Type B pancreatic cell (in vitro differentiated cells): ENCODE results near the gene PLA2R1. TPM values are rescaled to one million over a fixed set of nuclear protein-coding genes. Genes with fewer than 3 reads are reported as not detected.

Experiments used
- DNase-seq: peaks from one replicate; pipeline ENCODE4 v3.0.0; 2021; ENCODE audit warnings: mixed read lengths; ENCODE audit not compliant: unreplicated experiment; ENCODE audit errors: extremely low spot score
- H3K27ac Mint-ChIP-seq: 2 replicates; pipeline ENCODE4 v1.8.0; 2021; ENCODE audit warnings: mild to moderate bottlenecking, mixed read lengths
- H3K27me3 Mint-ChIP-seq: 2 replicates; pipeline ENCODE4 v1.8.0; 2021; ENCODE audit warnings: mixed read lengths
- H3K36me3 Mint-ChIP-seq: 2 replicates; pipeline ENCODE4 v1.8.0; 2021; ENCODE audit warnings: mixed read lengths
- H3K4me1 Mint-ChIP-seq: one replicate; pipeline ENCODE4 v1.8.0; 2021; ENCODE audit warnings: mixed read lengths; ENCODE audit not compliant: unreplicated experiment
- H3K4me3 Mint-ChIP-seq: 2 replicates; pipeline ENCODE4 v1.8.0; 2021; ENCODE audit warnings: mild to moderate bottlenecking, mixed read lengths
- H3K9me3 Mint-ChIP-seq: 2 replicates; pipeline ENCODE4 v1.8.0; 2021; ENCODE audit warnings: mixed read lengths
- total RNA-seq: library from RNA; stranded (reverse); gene quantifications from 2 replicates; pipeline ENCODE4 v1.2.1, GENCODE V29; 2021; ENCODE audit warnings: low replicate concordance
- TF ChIP-seq, protein P1 (sequence below): fragments of 200-600 bp; sonication (generic); conservative IDR thresholded peaks from 2 replicates; pipeline ENCODE4 v1.5.0; 2021; ENCODE audit warnings: antibody characterized with exemption, mild to moderate bottlenecking

The PLA2R1 gene
- total RNA-seq, 1 donor from 2014 or later, result 3.6 TPM

GRCh38 chr2:159905926-159906714, 156.3 kb downstream of the PLA2R1 start:
- no peak overlapping the region for H3K27ac Mint-ChIP-seq
- no peak for DNase-seq
- no peaks in the 10 kb centered on the region for H3K36me3 Mint-ChIP-seq
- peaks cover 13% of the 10 kb centered on the region for H3K4me1 Mint-ChIP-seq
- H3K27me3 Mint-ChIP-seq, result peaks cover 52% of the 10 kb centered on the region
- TF ChIP-seq, protein P1, sequence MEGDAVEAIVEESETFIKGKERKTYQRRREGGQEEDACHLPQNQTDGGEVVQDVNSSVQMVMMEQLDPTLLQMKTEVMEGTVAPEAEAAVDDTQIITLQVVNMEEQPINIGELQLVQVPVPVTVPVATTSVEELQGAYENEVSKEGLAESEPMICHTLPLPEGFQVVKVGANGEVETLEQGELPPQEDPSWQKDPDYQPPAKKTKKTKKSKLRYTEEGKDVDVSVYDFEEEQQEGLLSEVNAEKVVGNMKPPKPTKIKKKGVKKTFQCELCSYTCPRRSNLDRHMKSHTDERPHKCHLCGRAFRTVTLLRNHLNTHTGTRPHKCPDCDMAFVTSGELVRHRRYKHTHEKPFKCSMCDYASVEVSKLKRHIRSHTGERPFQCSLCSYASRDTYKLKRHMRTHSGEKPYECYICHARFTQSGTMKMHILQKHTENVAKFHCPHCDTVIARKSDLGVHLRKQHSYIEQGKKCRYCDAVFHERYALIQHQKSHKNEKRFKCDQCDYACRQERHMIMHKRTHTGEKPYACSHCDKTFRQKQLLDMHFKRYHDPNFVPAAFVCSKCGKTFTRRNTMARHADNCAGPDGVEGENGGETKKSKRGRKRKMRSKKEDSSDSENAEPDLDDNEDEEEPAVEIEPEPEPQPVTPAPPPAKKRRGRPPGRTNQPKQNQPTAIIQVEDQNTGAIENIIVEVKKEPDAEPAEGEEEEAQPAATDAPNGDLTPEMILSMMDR, result no peak
- no peaks in the 10 kb centered on the region for H3K9me3 Mint-ChIP-seq
- no peak overlapping the region for H3K4me3 Mint-ChIP-seq

DNA sequence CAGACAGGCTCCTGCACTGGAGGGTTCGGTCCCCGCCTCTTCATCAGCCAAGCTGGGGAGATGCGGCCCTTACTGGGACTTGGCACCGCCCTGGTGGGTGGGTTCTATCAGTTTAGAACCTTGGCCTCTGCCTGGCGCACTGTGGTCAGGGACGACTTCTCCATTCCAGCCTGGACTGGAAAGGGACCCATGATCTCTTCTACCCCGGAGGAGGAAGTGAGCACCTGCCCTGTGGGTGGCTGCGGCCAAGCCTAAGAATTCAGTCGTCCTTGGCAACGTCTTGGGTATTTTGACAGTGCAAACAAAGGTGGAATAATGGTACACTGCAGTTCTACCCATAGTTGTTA, 157.5 kb downstream of the PLA2R1 start:
- Mint-ChIP-seq H3K4me1 (peaks cover 13% of the 10 kb centered on the region), H3K9me3 (no peaks in the 10 kb centered on the region), H3K4me3 (peak overlapping the region; percentile 71), H3K36me3 (no peaks in the 10 kb centered on the region), H3K27ac (no peak overlapping the region), H3K27me3 (peaks cover 54% of the 10 kb centered on the region)
- TF ChIP-seq, protein P1, result no peak
- DNase-seq, result no peak

DNA sequence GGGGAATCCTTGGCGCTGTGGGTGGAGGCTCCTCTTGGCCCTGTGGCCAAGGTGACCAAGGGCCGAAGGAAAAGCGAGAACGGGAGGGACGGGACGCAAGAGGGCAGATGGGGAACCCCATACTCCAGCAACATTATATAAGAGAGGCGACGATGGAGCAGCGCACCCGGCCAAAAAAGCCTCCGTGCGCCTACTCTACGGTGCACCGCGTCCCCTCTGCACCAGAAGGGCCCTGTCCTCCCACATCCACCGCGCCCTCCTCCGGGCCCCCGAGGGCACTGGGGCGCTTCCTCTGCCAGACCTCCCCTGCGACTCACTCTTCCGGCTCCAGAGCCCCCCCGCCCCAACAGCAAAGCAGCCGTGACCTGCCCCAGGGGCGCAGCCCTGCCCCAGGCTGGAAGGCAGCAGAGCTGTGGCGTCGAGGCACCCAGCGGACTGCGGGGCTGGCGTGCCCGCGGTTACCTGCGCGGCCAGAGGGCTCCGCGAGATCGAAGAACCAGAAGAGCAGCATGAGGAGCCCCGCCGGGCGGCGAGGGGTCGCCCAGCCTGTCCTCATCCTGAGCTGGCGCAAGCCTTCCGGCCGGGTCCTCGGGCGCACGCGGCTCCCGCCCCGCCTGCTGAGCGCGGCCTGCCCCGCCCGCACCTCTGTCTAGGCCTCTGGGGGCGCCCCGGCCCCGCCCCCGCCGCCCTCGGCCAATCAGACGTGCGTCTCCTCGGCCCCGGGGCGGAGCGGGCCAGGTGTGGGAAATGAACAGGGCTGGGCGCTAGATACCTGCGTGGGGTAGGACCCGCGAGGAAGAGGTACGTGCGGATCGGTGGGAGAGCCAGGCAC, 158.1 kb downstream of the PLA2R1 start, which contains the start of gene LY75:
LY75 (minus strand) TSS at position 630 of the 832 bp plus-strand sequence.
- peak; percentile 70 for DNase-seq
- Mint-ChIP-seq H3K4me1 (peaks cover 13% of the 10 kb centered on the region), H3K9me3 (no peaks in the 10 kb centered on the region), H3K4me3 (peak within 1 kb of the TSS; percentile 77), H3K27ac (no peak within 1 kb of the TSS), H3K36me3 (no peaks in the 10 kb centered on the region), H3K27me3 (peaks cover 58% of the 10 kb centered on the region)
- TF ChIP-seq, protein P1, result no peak

GRCh38 chr2:159903443-159904126, 158.8 kb downstream of the PLA2R1 start:
- peak overlapping the region; percentile 77 for H3K4me3 Mint-ChIP-seq
- TF ChIP-seq, protein P1, result no peak
- H3K36me3 Mint-ChIP-seq, result no peaks in the 10 kb centered on the region
- H3K4me1 Mint-ChIP-seq, result peaks cover 13% of the 10 kb centered on the region
- peaks cover 61% of the 10 kb centered on the region for H3K27me3 Mint-ChIP-seq
- no peaks in the 10 kb centered on the region for H3K9me3 Mint-ChIP-seq
- H3K27ac Mint-ChIP-seq, result peak overlapping the region; percentile 23
- DNase-seq, result no peak

GRCh38 chr2:159902722-159903121, 159.7 kb downstream of the PLA2R1 start:
- DNase-seq, result no peak
- H3K36me3 Mint-ChIP-seq, result no peaks in the 10 kb centered on the region
- no peak overlapping the region for H3K27ac Mint-ChIP-seq
- H3K9me3 Mint-ChIP-seq, result no peaks in the 10 kb centered on the region
- TF ChIP-seq, protein P1, result no peak
- peaks cover 13% of the 10 kb centered on the region for H3K4me1 Mint-ChIP-seq
- peak overlapping the region; percentile 20 for H3K4me3 Mint-ChIP-seq
- peaks cover 65% of the 10 kb centered on the region for H3K27me3 Mint-ChIP-seq
